Measurements from ENCODE around the gene STXBP1. TPM values are rescaled to one million over a fixed set of nuclear protein-coding genes. Genes with fewer than 3 reads are reported as not detected.

Gene STXBP1
- total RNA-seq, 1 experiment from 2014 or later = 40.6 TPM

DNA sequence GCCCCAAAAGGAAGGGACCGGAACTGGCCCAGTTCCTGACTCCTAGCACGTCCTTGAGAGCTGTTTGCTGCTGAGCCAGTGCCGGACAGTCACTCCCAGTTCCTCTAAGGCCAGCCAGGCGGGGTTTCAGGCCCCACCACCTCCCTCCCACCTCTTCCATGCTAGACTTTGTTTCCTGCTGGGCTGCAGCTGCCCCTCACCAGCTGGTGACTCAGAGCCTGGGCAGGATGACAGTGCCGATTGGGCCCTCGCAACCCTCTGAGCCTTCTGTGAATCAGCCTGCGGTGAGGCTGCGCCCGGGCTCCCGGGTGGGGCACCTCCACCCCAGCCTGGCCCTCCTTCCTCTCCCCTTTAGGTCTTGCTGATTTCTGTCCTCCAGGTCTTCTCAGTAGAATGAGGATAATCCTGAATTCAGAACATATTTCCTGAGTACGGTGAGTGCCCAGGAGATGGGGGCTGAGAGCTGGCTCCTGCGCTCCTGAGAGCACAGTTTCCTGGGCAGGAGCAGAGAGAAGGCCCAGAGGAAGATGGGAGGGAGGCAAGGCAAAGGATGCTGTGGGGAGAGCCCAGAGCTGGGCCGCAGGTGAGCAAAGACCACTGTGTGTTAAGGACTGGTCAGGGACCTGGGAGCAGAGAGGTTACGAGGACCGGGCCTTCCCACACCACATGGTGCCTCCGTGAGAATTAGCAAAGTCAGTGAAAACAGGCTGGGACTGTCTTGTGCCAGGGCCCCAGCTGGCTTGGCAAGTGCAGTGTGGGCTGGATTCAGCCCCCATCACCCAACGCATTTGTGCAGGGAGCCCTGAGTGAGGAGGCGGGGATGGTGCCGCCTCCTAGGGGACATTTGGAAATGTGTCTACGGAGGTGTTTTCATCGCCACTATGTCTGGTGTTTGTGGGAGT is 32.9 kb upstream of the STXBP1 start (continued):
- TF ChIP-seq ZNF274 (IDR thresholded peaks at IDR 0.05; ENCODE audit: low read depth, low read length) (no peak), POLR2A (IDR thresholded peaks at IDR 0.05; ENCODE audit: borderline replicate concordance, extremely low read depth, insufficient read depth, insufficient read length) (peak; percentile 58), EGR1 (IDR thresholded peaks at IDR 0.05; ENCODE audit: low read depth) (no peak)

DNA sequence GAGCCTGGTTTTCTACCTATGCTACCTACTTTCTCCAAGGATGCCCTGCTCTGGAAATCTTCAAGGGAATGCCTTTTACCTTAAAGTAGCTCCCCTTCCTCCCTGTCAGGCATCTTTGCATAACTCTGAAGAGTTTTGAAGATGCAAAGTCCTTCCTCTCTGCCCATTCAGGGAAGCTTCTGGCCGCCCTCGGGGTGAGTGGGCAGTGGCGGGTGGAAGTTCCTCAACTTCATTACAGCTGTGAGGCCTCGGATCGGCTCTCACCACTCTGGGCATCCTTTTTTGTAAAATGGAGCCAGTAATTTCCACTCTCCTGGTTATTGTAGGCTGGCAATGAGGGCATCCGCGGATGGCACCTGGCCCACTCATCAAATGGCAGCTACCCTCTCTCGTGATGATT is 31.7 kb upstream of the STXBP1 start:
- no peaks in the 10 kb centered on the region for H3K27me3 ChIP-seq (ENCODE audit: insufficient read depth, low read length)
- H3K79me2 ChIP-seq (ENCODE audit: insufficient read depth, low read length) = no peaks in the 10 kb centered on the region
- no peaks in the 10 kb centered on the region for H3K36me3 ChIP-seq (ENCODE audit: control insufficient read depth in 1 of 2, insufficient read depth in 2 of 2, low read length in 2 of 2)
- peak overlapping the region; percentile 82; the same call in 1 of the 2 replicates for H3K27ac ChIP-seq (ENCODE audit: low read depth, low read length)
- BruUV-seq (replicated peaks) = no TSS peak
- no peak for ATAC-seq
- no peak for TF ChIP-seq EZH2phosphoT487 (IDR thresholded peaks at IDR 0.05; ENCODE audit: borderline replicate concordance)
- TF ChIP-seq YY1 (IDR thresholded peaks at IDR 0.05; ENCODE audit: extremely low read depth, insufficient replicate concordance, low read depth, low read length) = no peak
- no peak for TF ChIP-seq SRF (IDR thresholded peaks at IDR 0.05; ENCODE audit: low read depth)
- TF ChIP-seq EGR1 (IDR thresholded peaks at IDR 0.05; ENCODE audit: low read depth) = no peak
- no peak for TF ChIP-seq POLR2A (IDR thresholded peaks at IDR 0.05; ENCODE audit: borderline replicate concordance, extremely low read depth, insufficient read depth, insufficient read length)
- no peak for TF ChIP-seq SIN3A (IDR thresholded peaks at IDR 0.05; ENCODE audit: low read depth)
- TF ChIP-seq ELF1 (IDR thresholded peaks at IDR 0.05; ENCODE audit: borderline replicate concordance, low read depth) = no peak
- TF ChIP-seq, protein P1, sequence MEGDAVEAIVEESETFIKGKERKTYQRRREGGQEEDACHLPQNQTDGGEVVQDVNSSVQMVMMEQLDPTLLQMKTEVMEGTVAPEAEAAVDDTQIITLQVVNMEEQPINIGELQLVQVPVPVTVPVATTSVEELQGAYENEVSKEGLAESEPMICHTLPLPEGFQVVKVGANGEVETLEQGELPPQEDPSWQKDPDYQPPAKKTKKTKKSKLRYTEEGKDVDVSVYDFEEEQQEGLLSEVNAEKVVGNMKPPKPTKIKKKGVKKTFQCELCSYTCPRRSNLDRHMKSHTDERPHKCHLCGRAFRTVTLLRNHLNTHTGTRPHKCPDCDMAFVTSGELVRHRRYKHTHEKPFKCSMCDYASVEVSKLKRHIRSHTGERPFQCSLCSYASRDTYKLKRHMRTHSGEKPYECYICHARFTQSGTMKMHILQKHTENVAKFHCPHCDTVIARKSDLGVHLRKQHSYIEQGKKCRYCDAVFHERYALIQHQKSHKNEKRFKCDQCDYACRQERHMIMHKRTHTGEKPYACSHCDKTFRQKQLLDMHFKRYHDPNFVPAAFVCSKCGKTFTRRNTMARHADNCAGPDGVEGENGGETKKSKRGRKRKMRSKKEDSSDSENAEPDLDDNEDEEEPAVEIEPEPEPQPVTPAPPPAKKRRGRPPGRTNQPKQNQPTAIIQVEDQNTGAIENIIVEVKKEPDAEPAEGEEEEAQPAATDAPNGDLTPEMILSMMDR (IDR thresholded peaks at IDR 0.05 in 2 of 3, conservative IDR thresholded peaks at IDR 0.05 in 1 of 3; ENCODE audit: borderline replicate concordance in 1 of 3, insufficient read depth in 1 of 3, low read depth in 2 of 3, low read length in 2 of 3) = no peak
- no peak for TF ChIP-seq CEBPB (IDR thresholded peaks at IDR 0.05; ENCODE audit: low read depth)
- no peak for TF ChIP-seq SP1 (IDR thresholded peaks at IDR 0.05; ENCODE audit: low read depth)
- no peak for TF ChIP-seq FOSL1 (IDR thresholded peaks at IDR 0.05; ENCODE audit: low read depth)
- TF ChIP-seq ZNF274 (IDR thresholded peaks at IDR 0.05; ENCODE audit: low read depth, low read length) = no peak
- no peak for TF ChIP-seq CBX3 (IDR thresholded peaks at IDR 0.05; ENCODE audit: low read depth)
- TF ChIP-seq, protein P2, sequence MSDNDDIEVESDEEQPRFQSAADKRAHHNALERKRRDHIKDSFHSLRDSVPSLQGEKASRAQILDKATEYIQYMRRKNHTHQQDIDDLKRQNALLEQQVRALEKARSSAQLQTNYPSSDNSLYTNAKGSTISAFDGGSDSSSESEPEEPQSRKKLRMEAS (IDR thresholded peaks at IDR 0.05) = no peak
- TF ChIP-seq, protein P3, sequence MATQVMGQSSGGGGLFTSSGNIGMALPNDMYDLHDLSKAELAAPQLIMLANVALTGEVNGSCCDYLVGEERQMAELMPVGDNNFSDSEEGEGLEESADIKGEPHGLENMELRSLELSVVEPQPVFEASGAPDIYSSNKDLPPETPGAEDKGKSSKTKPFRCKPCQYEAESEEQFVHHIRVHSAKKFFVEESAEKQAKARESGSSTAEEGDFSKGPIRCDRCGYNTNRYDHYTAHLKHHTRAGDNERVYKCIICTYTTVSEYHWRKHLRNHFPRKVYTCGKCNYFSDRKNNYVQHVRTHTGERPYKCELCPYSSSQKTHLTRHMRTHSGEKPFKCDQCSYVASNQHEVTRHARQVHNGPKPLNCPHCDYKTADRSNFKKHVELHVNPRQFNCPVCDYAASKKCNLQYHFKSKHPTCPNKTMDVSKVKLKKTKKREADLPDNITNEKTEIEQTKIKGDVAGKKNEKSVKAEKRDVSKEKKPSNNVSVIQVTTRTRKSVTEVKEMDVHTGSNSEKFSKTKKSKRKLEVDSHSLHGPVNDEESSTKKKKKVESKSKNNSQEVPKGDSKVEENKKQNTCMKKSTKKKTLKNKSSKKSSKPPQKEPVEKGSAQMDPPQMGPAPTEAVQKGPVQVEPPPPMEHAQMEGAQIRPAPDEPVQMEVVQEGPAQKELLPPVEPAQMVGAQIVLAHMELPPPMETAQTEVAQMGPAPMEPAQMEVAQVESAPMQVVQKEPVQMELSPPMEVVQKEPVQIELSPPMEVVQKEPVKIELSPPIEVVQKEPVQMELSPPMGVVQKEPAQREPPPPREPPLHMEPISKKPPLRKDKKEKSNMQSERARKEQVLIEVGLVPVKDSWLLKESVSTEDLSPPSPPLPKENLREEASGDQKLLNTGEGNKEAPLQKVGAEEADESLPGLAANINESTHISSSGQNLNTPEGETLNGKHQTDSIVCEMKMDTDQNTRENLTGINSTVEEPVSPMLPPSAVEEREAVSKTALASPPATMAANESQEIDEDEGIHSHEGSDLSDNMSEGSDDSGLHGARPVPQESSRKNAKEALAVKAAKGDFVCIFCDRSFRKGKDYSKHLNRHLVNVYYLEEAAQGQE (IDR thresholded peaks at IDR 0.05; ENCODE audit: low read depth) = no peak
- TF ChIP-seq RAD21 (IDR thresholded peaks at IDR 0.05; ENCODE audit: low read depth) = no peak
- no peak for TF ChIP-seq EZH2 (IDR thresholded peaks at IDR 0.05)
- TF ChIP-seq JUND (IDR thresholded peaks at IDR 0.05) = no peak
- no peak overlapping the region for H3K9ac ChIP-seq (ENCODE audit: low read length)
- H3K4me3 ChIP-seq (replicated peaks in 1 of 2; ENCODE audit: low read depth in 1 of 2, low read length in 2 of 2) = no peak overlapping the region
- H3K9me3 ChIP-seq (ENCODE audit: control insufficient read depth in 1 of 2, insufficient read depth in 1 of 2, low read depth in 1 of 2, low read length in 2 of 2) = 0 out of 4 replicates have a peak, but pooled peaks cover 0 to 4% of the 10 kb centered on the region in 2 experiments
- H3K9me2 ChIP-seq (ENCODE audit: insufficient read depth) = no peaks in the 10 kb centered on the region
- H2AFZ ChIP-seq (ENCODE audit: low read depth, low read length, poor library complexity, severe bottlenecking) = no peak overlapping the region
- H3K4me1 ChIP-seq (ENCODE audit: control insufficient read depth in 1 of 2, insufficient read depth in 2 of 2, low read length in 2 of 2) = peaks cover 33 to 57% of the 10 kb centered on the region in 2 experiments
- peak overlapping the region; percentile 77; the same call in 1 of the 2 replicates for H3K4me2 ChIP-seq (ENCODE audit: low read length)
- ChIA-PET POLR2A (interaction anchor here (2.8 kb wide), 1 partner anchor 18 kb away, joined by 13 read pairs; no protein-coding TSS in a partner anchor), RAD21 (ENCODE audit: low non-redundant PET in 1 of 2, low total read pairs in 2 of 2, uncharacterized antibody in 2 of 2, unreplicated experiment in 2 of 2) (no interaction called here), CTCF (interaction anchor here (2.2 kb wide), 1 partner anchor 154 kb away, joined by 6 read pairs; the partner anchor contains the start of gene TOR2A)
- H4K20me1 ChIP-seq (ENCODE audit: insufficient read depth) = no peaks in the 10 kb centered on the region
- DNase-seq (ENCODE audit: low read depth, low spot score) = no peak
- intact Hi-C loops (cut with micrococcal nuclease) = no loop called here
